AG10803 (cell line): ENCODE data around the gene NUP85.
"Not testable (repeated sequence)": the region's sequence is repeated elsewhere in the genome, so short reads cannot be mapped to it uniquely, and the experiment has no call there.

ENCODE experiments used
- DNase-seq: peaks from one replicate; pipeline ENCODE4 v3.0.0; 2010; ENCODE audit warnings: low read depth
- H3K4me3 ChIP-seq: 2 replicates; pipeline ENCODE4 v1.5.1; 2011; ENCODE audit warnings: mild to moderate bottlenecking, low read length, control low read depth
- TF ChIP-seq, protein P1 (sequence below): conservative IDR thresholded peaks from 2 replicates; pipeline ENCODE4 v1.5.1; 2011; ENCODE audit warnings: mild to moderate bottlenecking, low read length, control low read depth, inconsistent platforms

NUP85 gene

DNA sequence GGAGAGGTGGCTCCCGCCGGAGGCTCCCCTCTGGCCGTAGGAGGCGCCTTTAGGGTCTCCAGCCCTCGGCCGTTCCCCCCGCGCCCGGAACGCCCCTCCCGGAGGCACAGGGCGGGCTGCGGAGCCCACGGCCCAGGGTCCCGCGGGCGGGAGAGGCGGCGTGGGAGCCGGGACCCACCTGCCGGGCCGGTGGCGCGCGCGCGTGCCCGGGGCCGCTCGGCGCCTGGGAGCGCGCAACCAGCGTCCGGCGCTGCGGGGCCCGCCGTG, 65.4 kb downstream of the NUP85 start, which contains the start of gene MIF4GD:
MIF4GD (minus strand) TSS at position 266 of the 267 bp plus-strand sequence. CDS start 1,036 bp downstream, outside the sequence.
- H3K4me3 ChIP-seq, result peak within 1 kb of the TSS; percentile 84
- DNase-seq, result no peak
- TF ChIP-seq, protein P1, sequence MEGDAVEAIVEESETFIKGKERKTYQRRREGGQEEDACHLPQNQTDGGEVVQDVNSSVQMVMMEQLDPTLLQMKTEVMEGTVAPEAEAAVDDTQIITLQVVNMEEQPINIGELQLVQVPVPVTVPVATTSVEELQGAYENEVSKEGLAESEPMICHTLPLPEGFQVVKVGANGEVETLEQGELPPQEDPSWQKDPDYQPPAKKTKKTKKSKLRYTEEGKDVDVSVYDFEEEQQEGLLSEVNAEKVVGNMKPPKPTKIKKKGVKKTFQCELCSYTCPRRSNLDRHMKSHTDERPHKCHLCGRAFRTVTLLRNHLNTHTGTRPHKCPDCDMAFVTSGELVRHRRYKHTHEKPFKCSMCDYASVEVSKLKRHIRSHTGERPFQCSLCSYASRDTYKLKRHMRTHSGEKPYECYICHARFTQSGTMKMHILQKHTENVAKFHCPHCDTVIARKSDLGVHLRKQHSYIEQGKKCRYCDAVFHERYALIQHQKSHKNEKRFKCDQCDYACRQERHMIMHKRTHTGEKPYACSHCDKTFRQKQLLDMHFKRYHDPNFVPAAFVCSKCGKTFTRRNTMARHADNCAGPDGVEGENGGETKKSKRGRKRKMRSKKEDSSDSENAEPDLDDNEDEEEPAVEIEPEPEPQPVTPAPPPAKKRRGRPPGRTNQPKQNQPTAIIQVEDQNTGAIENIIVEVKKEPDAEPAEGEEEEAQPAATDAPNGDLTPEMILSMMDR, result no peak

DNA sequence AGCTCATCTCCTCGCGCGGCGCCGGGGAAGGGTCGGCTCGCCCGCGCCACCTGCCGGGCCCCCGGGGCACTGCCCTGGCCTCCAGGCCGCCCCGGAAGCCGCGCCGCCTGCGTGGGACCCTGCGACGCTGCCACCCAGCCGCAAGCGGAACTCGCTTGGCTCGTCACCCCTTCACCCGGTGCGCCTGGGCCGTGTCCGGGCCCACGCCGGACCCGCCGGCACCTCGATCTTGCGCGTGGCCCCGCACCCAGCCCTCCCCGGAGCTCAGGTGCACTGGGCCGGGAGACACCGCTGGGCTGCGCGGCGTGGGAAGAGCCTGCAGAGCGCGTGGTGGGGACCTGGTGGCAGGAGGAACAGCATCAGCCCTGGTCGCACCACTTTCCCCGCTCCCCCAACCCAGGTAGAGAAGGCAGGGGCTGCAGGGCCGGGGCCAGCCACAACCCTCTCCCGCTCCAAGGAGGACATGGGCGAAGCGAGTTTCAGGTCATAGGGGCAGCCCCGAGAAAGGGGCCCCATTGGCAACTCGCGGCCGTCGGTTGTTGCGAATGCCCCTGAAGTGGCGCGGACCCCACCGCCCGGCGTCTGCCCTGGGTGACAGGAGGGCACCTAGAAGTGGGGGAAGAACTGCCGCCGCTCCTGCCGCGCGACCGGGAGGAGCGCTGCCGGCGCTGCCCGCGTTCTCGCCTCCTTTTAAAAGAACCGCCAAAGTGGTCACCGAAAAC, 65.9 kb downstream of the NUP85 start:
- peak; percentile 55 for DNase-seq
- TF ChIP-seq, protein P1, result peak; percentile 19; the same call in 1 of the 2 replicates
- peak overlapping the region; percentile 72 for H3K4me3 ChIP-seq

DNA sequence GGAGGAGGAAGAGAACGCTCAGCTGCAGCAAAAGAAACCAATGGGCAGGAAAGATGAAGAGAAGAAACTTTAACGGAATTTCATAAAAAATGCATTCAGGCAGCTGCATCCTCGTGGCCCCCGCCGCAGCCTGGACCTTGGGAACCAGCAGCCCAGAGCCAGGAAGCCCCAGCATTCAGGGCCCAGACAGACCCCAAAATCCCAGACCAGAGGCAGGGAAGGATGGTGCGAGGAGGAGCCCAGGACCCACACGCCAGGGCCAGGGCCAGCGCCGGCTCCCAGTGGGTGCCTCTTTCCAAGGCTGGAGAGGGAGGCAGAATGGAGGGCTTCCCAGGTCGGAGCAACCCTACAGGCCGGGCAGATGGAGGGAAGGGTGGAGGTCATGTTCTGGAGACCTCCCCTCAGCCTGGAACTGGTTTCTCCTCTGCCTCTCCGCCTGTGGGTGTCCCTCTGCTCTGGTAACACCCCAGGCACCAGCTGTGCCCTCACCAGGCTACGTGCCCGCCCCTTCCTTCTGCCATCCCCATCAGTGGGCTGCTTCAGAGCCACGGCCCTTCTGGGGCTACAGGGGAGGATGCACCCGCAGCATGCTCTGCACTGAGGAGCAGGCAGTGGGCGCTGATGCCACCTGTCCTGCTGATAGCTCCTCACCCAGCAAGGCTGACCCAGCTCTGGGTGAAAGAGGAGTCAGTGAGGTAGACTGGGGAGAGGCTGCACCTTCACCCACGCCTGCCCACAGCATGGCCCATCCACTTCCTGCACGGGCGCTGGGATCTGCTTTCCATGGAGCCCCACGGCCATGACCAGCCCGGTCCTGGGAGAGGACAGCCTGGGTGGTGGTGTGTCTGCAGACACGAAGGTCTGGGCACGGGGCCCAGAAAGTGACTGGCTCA, 66.7 kb downstream of the NUP85 start:
- TF ChIP-seq, protein P1, result no peak
- peak; percentile 76 for DNase-seq
- peak overlapping the region; percentile 72 for H3K4me3 ChIP-seq

DNA sequence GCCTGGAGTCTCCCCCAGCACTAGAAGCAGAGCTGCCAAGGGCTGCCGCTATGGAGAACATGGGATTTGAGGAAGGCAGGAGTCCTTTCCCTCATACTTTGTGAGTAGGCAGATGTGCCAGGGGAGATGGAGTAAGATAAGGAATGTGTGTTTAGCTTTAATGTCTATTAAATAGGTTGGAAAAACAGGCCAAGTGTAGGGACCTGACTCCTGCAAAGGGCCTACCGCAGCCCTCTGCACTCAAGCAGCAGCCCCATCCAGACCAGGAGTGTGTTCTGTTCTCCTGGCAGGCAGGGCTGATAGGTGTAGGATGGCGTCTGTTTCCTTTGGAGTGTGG, 67.3 kb downstream of the NUP85 start:
- no peak for DNase-seq
- H3K4me3 ChIP-seq, result no peak overlapping the region
- TF ChIP-seq, protein P1, result no peak

DNA sequence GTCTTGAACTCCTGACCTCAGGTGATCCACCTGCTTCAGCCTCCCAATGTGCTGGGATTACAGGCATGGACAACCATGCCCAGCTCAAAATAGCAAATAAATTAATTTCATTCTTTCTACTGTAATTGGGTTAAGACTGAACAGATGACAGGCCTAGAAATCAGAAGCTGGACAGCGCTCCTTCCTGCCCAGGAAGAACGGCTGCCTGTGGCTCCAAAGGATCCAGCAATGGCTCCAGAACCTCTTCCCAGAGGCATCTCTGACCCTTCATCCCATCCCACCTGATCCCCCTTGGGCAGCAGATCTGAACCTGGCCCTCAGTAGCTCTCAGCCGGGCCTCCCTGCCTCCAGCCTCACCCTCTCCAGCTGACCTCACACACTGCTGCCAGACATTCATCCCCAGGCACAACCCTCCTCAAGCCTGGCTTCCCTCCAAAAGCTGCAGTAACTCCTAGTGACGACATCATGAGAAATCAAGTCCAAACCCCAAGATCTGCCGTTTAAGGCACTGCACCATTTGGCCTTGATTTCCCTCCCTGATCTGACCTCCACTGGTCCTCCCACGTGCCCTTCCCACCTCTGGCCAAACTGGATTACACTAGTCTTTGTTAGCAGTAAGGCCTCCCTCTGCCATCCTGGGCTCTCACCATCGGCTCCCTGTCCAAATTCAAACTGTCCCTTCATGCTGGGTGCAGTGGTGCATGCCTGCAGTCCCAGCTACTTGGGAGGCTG, 68.7 kb downstream of the NUP85 start:
- TF ChIP-seq, protein P1, result no peak
- H3K4me3 ChIP-seq, result no peak overlapping the region
- DNase-seq, result peak; percentile 75

DNA sequence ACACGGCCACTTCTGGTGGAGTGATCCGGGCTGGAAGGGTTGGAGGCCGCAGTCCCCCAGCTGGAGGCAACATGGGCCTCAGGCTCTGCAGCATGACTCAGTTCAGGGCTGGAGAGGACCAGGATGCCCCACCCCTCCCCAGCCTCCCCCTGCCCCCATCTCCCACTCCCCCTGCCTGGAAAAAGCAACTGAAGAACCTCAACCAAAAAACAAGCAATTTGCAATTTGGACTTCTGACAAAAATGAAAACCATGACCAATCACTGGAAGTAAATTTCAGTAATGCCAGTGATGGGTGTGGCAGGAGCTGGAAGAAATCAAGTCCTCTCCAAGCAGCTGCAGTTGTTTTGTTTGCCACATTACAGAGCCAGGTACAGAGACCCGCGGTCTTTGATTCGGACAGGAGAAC, 72.2 kb downstream of the NUP85 start:
- TF ChIP-seq, protein P1, result no peak
- peak; percentile 92 for DNase-seq
- H3K4me3 ChIP-seq, result no peak overlapping the region

DNA sequence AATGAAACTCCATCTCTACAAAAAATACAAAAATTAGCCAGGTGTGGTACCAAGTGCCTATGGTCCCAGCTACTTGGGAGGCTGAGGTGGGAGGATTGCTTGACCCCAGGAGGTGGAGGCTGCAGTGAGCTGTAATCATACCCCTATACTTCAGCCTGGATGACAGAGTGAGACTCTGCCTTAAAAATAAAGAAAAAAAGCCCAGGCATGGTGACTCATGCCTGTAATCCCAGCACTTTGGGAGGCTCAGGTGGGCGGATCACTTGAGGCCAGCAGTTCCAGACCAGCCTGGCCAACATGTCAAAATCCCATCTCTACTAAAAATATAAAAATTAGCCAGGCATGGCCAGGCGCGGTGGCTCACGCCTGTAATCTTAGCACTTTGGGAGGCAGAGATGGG, 74.7 kb downstream of the NUP85 start:
- not testable (repeated sequence) for DNase-seq, H3K4me3 ChIP-seq
